ENCODE data around the gene ATP8A2.
"Not testable (repeated sequence)": the region's sequence is repeated elsewhere in the genome, so short reads cannot be mapped to it uniquely, and the experiment has no call there.

Gene ATP8A2

DNA sequence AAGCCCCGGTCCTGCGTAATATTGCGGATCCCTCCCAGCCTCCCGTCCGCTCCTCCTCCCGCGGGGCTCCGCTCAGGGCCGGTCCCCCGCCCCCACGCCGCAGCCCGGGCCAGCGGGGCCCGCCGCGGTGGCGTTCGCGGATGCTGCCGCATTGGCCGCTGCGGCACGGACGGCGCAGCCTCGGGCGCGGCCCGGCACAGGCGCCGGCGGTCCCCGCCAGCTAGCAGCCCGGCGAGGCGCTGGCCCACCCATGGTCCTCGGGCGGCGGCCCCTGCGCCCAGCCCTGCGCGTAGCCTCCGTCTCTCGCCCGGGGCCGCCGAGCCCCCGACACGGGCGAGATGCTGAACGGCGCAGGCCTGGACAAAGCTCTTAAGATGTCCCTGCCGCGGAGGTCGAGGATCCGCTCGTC is at the start of gene ATP8A2:
ATP8A2 (plus strand) TSS at position 100 of the 409 bp plus-strand sequence; CDS start at position 339, 239 bp downstream.
- no peak for DNase-seq (ENCODE audit: low read depth in 3 of 3)

DNA sequence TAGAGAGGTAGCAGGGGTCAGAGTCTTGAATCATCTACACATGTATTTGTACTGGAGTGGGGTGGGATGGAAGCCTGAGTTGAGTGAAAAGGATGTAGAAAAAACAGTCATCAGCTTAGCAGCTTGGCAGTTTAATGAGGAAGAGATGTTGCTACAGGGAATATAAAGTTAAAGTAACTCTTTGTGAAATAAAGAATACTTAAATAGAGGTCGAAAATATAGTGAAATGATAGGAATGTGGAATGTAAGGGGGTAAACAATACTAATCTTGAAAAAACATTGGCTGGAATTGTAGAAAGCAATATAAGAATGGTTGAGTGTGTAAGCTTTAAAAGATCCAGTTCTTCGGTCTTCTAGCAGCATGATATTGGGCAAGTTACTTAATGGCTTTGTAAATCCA is 47.7 kb upstream of the ATP8A2 start:
- DNase-seq (ENCODE audit: low read depth in 3 of 3), result no peak

DNA sequence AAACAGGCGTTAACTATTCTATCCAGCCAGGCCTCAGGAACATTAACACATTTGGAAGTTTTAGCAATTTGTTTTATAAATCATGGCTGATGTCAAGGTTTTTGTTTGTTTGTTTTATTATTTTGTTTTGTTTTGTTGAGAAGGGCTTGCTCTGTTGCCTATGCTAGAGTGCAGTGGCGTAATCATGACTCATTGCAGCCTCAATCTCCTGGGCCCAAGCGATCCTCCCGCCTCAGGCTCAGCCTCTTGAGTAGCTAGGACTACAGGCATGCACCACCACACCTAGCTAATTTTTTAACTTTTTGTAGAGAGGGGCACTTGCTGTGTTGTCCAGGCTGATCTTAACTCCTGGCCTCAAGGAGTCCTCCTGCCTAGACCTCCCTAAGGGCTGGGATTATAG is 42.1 kb upstream of the ATP8A2 start:
- no peak for DNase-seq (ENCODE audit: low read depth in 3 of 3)

DNA sequence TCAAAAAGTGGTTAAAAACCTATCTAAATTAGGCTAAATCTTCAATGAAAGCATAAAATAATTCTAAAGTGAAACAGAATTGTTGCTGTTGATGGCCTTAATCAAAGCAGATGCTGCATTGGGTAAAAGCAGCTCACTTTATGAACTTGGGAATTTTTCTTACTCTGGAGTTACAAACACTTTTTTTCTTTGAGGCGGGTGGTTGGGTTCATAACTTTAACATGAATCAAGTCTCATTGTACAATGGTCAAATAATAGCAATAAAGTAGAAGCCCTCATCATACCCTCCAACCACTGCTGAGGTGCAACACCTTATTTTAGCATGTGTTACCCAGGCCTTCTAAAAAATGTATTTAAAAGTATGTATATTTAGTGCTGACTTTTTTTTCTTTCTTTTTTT is 41.2 kb upstream of the ATP8A2 start:
- DNase-seq (ENCODE audit: low read depth in 3 of 3), result no peak

DNA sequence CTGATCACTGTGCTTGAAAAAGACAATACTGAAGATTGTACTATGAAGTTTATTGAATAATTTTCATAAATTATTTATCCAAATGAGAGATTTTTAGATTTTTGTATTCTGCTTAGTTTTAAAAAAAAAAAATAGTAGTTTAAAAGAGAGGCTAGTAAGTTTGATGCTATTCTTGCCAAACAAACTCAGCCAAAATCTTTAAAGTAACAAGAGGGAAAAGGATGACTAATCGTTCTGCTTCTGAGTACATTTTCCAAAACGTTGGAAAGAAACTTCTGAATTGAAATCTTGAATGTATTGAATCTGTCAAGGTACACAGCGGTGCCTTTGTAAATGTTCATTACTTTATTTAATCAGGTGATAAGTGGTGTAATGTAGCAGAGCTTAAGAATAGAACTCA is 35.9 kb upstream of the ATP8A2 start:
- DNase-seq (ENCODE audit: low read depth in 3 of 3), result no peak

DNA sequence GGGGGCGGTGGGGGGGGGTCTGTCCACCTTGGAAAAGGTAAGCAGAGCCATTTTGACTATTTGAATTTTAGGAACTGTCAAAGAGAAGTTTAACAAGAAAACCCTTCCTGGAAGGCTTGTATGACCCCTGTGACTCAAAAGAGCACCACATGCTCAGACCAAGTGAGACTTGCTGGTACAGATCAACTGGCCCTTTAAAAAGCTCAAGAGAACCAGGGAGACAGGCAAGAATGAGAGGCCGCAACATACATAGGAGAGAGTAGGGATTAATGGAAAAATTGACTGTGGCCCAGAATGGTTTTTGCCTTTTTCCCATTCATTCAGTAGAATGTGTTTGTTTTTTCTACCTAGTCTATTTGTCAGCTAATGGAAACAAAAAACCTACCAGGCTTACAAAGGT is 26.2 kb upstream of the ATP8A2 start:
- no peak for DNase-seq (ENCODE audit: low read depth in 3 of 3)

DNA sequence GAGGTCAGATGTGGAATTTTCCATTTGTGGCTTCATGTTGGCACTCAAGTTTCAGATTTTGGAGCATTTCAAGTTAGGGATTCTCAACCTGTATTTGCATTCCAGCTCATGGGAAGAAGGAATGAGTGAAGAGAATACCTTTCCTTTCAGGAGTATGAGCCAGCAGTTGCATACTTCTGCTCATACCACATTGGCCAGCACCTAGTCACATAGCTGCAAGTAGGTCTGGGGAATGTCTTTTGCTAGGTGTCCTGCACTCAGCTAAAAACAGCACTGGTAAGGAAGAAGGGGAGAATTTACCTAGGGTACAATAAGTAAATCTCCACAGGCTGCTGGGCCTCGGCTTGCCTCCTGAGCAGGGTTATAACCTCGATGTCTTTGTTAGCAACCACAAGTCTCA is 24.6 kb upstream of the ATP8A2 start:
- no peak for DNase-seq (ENCODE audit: low read depth in 3 of 3)

DNA sequence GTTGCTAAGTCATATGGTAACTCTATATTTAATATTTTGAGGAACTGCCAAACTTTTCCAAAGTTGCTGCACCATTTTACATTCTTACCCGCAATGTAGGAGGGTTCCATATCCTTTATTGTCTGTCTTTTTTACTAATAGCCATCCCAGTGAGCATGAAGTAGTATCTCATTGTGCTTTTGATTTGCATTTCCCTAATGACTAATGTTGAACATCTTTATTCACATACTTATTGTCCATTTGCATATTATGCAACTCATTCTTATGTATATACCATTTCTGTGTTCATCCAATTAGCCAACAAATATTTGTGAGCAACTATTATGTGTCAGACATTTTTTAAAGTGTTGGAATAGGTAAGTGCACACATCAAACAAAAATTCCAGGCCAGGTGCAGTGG is 20.4 kb upstream of the ATP8A2 start:
- no peak for DNase-seq (ENCODE audit: low read depth in 3 of 3)

DNA sequence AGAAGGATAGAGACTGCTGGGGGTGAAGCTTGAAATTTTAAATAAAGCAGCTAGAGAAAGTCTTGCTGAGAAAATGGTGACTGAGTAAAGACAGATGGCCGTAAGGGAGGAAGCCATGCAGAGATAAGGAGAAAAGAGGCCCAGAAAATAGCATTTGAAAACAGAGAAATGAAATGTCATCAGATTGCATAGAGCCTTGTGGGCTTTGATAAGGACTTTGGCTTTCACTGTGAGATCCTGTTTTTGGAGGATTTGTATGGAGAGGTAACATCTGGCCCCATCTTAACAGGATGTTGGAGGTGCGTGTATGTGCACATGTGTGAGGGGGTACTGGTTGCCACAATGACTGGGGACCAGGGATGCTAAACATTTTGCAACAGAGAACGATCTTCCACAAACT is 19.5 kb upstream of the ATP8A2 start:
- DNase-seq (ENCODE audit: low read depth in 3 of 3), result no peak

DNA sequence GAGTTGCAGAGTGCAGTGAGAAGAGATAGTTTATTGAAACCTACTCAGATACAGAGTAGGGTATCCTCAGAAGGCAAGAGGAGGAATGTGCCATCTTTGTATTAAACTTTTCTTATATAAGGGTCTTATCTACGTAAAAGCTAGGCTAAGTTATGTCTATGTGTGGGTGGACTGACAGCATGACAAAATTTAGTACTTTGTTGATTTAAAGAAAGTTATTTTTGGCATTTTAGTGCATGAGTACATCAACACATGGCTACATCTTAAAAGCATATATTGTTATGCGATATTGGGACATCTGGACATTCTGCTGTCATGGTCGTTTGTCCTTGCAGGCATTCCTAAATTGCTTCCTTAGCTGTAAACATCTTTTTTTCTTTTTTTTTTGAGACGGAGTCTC is 19.0 kb upstream of the ATP8A2 start:
- no peak for DNase-seq (ENCODE audit: low read depth in 3 of 3)

DNA sequence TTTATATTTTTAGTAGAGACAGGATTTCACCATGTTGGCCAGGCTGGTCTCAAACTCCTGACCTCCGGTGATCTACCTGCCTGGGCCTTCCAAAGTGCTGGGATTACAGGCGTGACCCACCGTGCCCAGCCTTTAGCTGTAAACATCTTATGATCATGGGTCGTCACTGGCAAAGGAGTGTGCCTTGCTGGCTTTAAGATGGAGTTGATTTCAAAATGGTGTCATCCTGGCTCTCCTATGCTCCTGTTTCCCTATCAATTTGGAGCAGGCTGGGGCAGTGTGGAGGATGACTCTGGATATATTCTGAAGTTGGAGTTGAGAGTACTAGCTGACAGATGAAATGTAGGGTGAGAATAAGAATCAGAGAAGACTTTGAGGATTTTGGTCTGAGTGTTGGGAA is 18.4 kb upstream of the ATP8A2 start:
- DNase-seq (ENCODE audit: low read depth in 3 of 3), result no peak

DNA sequence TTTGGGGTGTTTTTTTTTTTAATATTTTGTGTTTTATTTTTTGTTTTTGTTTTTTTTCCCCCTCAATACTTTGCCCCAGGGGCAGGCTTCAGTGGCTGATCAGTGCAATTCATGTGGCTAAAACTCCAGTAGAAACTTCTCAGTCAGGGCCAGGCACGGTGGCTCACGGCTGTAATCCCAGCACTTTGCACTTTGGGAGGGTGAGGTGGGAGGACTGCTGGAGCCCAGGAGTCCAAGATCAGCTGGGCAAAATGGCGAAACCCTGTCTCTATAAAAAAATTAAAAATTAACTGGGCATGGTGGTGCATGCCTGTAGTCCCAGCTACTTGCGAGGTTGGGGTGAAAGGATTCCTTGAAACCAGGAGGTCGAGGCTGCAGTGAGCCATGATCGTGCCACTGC is 17.4 kb upstream of the ATP8A2 start:
- no peak for DNase-seq (ENCODE audit: low read depth in 3 of 3)

DNA sequence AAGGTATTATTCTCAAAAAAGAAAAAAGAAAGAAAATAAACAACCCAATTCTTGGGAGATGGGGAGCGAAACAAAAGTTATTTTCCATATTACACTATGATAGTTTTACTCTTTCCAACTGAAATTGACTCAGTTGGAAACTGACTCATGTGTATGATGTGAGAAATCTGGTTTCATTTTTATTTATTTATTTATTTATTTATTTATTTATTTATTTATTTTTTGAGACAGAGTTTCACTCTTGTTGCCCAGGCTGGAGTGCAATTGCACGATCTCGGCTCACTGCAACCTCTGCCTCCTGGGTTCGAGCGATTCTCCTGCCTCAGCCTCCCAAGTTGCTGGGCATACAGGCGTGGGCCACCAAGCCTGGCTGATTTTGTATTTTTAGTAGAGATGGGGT is 11.3 kb upstream of the ATP8A2 start:
- not testable (repeated sequence) for DNase-seq (ENCODE audit: low read depth in 3 of 3)

DNA sequence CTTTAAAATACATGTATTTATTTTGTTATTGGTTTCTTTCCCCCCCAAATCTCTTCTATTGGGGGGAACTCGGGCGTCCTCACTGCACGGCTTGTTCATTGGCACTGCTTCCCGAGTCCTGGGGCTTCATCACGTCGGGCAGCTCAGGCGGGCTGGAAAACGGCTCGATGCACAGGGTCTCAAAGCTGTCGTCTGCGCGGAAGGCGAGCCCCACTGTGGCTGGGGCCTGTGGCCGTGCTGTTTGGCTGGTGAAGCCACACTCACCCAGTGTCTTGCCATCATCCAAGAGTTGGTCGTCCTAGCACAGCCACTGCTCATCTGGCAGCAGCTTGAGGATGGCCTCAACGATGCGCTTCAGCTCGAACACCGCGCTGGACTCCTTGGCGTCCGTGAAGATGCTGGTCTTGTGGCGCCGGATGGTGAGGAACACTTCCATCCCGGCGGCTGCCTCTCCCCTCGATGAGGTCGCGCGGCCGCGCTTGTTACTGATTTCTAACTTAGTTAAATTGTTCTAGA is 6.0 kb upstream of the ATP8A2 start:
- DNase-seq (ENCODE audit: low read depth in 3 of 3), result no peak

DNA sequence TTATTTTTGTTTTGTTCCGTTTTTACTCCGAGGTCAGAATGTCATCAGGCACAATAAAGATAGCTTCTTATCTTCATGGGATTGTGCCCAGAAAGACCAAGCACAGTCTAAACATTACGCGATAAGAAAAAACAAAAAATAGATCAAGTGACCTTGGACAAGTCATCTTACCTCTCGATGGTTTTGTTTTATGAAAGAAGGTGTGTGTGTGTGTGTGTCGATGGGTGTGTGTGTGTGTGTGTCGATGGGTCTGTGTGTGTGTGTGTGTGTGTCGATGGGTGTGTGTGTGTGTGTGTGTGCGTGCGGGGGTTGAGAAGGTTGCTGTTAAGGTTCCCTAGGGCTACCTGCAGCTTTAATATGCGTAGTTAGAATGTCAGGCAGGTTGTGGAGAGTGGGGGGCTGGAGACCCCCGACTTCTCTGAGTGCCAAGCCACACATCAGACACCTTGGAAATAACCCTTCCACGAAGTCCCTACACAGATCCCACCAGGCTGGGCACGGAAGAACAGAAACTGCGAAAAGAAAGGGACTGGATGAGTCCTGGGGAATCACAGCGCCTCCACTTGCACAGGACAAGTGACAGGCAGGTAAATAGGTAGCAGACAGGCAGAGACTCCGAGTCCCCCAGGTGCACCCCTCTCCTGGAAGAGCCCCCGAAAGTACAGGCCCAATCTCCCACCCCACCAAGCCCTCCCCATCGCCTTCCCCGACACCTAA is 458 bp upstream of the ATP8A2 start:
- DNase-seq (ENCODE audit: low read depth in 3 of 3), result no peak

DNA sequence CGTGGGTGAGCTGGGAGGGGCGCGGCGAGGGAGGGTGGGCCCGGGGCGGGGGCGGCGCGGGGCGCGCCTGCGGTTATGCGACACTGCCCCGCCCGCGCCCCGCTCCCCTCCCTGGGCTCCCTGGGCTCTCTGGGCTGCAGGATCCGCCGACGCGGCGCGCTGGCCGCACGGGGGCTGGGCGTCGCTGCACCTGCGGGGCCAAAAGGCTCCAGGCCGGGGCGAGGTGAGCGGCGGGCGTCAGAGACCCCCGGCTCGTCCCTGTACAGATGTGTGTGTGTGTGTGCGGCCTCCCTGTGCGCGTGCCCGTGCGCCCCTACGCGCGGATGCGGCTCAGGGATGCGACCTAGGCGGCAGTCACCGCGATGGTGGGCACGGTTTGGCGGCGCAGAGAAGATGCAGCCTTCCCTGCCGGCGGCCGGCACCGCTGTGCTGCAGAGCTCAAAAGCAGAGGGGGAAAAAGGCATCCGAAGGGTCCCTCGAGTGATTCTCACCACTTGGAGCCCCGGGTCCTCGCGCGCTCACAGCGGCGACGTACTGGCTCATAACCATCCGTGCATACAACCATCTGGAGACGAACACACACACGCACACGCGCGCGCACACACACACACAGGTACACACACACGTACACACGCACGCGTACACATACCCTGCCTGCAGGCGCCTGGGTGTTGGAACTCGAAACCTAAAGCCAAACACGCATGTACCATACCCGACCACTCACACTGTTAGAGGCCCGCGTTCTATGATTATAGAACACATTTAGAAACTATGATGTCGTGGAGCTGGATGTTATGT is 709 bp downstream of the ATP8A2 start:
- DNase-seq (ENCODE audit: low read depth in 3 of 3), result no peak

DNA sequence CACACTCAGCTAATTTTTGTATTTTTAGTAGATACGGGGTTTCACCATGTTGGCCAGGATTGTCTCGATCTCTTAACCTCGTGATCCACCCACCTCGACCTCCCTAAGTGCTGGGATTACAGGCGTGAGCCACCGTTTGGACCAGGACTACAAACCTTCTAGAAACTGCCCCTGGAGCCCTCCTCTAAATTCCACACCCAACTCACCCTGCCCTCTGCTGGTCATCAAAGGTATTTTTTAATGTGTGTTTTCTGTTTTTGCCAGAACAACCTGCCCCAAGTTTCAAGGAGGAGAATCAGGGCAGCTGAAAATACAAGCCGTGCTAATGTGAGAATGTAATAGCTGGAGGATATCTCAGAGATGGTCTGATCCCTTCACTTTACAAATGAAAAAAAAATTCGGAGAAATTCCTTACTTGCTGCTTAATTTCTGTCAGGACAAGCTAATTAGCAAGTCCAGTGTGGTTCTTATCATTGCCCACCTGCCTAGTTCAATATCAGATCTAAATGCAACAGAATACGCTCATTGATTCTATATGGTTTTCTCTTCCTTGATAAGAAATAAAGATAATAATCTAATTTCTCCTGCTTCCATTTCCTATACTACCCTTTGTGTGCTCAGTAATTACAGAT is 4.1 kb downstream of the ATP8A2 start:
- peak in 1 of 3 experiments; percentile 10 for DNase-seq (ENCODE audit: low read depth in 3 of 3)

DNA sequence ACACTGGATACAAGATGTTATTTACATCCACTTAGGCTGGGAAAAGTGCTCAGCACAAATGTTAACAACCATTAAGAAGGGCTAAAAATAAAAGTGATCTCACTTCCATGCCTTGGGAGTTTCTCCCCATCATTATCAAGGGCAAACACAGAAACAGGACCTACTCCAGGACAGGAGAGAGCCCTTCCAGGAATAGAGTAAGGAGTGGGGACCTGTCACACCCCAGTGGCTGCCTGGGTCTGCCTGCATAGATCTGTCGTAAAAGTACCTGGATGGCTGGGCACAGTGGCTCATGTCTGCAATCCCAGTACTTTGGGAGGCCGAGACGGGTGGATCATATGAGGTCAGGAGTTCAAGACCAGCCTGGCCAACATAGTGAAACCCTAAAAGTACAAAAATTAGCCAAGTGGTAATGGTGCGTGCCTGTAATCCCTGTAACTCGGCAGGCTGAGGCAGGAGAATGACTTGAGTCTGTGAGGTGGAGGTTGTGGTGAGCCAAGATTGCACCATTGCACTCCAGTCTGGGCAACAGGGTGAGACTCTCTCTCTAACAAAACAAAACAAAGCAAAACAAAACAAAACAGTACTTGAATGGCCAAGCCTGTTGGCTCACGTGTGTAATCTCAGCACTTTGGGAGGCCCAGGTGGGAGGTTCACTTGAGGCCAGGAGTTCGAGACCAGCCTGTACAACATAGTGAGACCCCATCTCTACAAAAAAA is 5.6 kb downstream of the ATP8A2 start:
- DNase-seq (ENCODE audit: low read depth in 3 of 3), result no peak

DNA sequence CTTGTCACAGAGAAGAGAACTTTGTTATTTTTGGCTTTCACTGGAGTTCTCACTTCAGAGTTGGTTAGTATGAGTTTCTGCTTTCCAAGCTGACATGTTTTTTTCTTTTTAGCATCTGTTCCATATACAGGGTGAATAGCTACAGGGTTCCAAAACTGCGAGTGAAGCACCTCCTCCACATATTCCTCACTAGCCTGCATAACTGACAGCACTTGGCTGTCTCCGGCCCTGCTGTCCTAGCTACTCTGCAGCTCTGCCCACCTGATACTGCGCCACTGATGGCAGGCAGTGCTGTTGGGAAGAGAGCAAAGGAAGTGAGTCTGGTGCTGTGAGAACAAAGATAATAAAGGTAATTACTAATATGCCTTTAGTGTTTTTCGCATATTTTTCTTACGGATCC is 6.8 kb downstream of the ATP8A2 start:
- no peak for DNase-seq (ENCODE audit: low read depth in 3 of 3)

DNA sequence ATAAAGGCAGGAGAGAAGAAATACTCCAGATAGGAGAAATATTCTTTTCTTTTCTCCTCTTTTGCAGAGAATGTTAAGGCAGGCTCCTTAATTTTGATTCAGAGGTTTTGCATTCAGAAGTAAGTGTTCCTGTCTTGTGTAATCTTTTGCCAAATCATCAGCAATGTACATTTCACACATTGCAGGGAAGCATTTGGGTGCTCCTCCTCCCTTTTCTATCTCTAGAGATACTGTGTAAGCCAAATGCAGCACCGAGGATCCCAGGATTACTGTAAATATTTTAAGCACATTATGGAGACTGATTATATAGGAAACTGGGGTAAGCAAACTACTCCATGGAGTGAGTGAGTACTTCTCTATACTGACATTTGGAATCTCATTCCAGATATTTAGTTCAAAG is 7.2 kb downstream of the ATP8A2 start:
- DNase-seq (ENCODE audit: low read depth in 3 of 3), result no peak

DNA sequence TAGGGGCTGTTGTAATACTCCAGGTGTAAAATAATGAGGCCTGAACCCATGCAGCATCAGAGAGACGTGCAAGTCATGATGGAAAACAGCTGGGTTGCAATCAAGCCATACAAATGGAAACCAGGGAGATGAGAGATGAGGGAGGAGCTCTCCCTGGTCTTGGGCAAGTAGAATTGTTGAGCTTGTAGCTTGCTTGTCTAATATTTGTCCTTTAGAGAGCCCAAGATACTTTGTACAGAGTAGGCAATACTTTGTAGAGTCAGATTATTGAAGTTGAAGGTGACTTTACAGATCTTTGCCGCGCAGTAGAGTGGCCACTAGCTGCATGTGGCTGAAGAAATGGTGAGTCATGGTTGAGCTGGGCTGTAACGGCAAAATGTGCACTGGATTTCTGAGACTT is 8.3 kb downstream of the ATP8A2 start:
- DNase-seq (ENCODE audit: low read depth in 3 of 3), result no peak

DNA sequence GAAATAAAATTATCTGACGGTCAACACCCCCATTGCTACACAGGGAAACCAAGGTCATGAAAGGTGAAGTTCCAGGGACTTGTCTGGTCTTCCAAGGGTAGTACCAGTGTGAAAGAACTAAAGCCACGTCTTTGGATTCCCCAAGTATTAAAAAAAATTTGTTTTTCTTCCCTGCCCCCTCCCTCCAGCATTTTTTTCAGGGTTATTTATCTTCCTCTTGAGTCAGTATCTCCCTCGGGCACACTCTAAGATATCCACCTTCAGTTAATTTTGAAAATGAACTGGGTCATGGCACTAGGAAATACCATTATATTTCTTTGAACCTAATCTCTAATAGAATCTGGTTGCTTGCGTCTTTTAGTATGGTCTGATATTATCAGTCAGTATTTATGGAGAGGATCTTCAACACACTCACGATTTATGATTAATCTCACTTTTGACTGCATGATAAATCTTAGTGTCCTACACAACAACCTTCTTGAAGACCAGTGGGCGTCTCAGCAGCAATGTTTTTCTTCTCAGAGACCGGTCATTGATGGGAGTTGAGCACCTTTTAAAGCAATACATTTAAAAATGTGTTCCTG is 9.1 kb downstream of the ATP8A2 start:
- no peak for DNase-seq (ENCODE audit: low read depth in 3 of 3)
